ENCODE data around the gene ASTN1. TPM values are rescaled to one million over a fixed set of nuclear protein-coding genes. Genes with fewer than 3 reads are reported as not detected.

The ASTN1 gene
- polyA plus RNA-seq, 1 of the 3 experiments (the other 2 are of a cell fraction), result 0.13 TPM

- TF ChIP-seq, protein P1, sequence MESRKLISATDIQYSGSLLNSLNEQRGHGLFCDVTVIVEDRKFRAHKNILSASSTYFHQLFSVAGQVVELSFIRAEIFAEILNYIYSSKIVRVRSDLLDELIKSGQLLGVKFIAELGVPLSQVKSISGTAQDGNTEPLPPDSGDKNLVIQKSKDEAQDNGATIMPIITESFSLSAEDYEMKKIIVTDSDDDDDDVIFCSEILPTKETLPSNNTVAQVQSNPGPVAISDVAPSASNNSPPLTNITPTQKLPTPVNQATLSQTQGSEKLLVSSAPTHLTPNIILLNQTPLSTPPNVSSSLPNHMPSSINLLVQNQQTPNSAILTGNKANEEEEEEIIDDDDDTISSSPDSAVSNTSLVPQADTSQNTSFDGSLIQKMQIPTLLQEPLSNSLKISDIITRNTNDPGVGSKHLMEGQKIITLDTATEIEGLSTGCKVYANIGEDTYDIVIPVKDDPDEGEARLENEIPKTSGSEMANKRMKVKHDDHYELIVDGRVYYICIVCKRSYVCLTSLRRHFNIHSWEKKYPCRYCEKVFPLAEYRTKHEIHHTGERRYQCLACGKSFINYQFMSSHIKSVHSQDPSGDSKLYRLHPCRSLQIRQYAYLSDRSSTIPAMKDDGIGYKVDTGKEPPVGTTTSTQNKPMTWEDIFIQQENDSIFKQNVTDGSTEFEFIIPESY (IDR thresholded peaks at IDR 0.05; ENCODE audit: borderline replicate concordance, low read depth), result no peak
Measured at GRCh38 chr1:176993587-176993986, 170.9 kb downstream of the ASTN1 start (continued).

DNA sequence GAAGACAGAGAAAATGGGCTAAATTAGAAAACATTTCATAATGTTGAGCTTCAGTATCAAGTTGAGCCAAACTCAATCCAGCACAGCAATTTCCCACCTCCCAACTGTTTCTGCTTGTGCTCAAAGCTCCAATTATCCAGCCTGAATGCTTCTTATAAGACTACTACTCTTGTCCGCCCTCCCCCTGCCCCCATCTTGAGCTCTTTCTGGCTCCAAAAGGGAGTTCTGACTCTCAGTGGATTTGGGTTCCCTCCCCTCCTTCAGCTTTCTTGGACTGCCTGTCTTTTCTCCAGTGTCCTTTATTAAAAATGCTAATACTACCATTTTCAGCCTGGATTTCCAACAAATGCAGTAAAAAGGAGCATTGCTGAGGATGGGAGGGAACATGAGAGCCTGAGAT lies 174.8 kb downstream of the ASTN1 start:
- H3K9ac ChIP-seq, result no peak overlapping the region
- peaks cover 0 to 3% of the 10 kb centered on the region in 2 experiments; a peak in 2 of 4 replicates for H3K4me1 ChIP-seq (ENCODE audit: control insufficient read depth in 1 of 2, insufficient read depth in 2 of 2, low read depth in 1 of 2, low read length in 1 of 2)
- no peak overlapping the region for H3K4me3 ChIP-seq (ENCODE audit: low read depth in 2 of 2, low read length in 1 of 2)
- peak overlapping the region in 1 of 2 experiments; percentile 11; a peak in 1 of 4 replicates for H3K27ac ChIP-seq (ENCODE audit: low read depth in 2 of 2, low read length in 1 of 2)
- TF ChIP-seq REST (IDR thresholded peaks at IDR 0.05; ENCODE audit: low read depth, low read length), result no peak
- TF ChIP-seq, protein P2, sequence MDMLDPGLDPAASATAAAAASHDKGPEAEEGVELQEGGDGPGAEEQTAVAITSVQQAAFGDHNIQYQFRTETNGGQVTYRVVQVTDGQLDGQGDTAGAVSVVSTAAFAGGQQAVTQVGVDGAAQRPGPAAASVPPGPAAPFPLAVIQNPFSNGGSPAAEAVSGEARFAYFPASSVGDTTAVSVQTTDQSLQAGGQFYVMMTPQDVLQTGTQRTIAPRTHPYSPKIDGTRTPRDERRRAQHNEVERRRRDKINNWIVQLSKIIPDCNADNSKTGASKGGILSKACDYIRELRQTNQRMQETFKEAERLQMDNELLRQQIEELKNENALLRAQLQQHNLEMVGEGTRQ (IDR thresholded peaks at IDR 0.05; ENCODE audit: borderline replicate concordance, low read depth, low read length), result no peak
- TF ChIP-seq FOXJ3 (CRISPR knock-in tag; IDR thresholded peaks at IDR 0.05), result no peak
- no peak for TF ChIP-seq NFIC (IDR thresholded peaks at IDR 0.05; ENCODE audit: borderline replicate concordance)
- TF ChIP-seq RAD21 (IDR thresholded peaks at IDR 0.05; ENCODE audit: low read length), result no peak
- TF ChIP-seq ELF1 (IDR thresholded peaks at IDR 0.05), result no peak
- no peak for TF ChIP-seq SIN3A (IDR thresholded peaks at IDR 0.05; ENCODE audit: borderline replicate concordance, low read depth, low read length)
- no peak for TF ChIP-seq PBX3 (IDR thresholded peaks at IDR 0.05)
- TF ChIP-seq TCF12 (IDR thresholded peaks at IDR 0.05), result no peak
- no peak for TF ChIP-seq POLR2AphosphoS5 (IDR thresholded peaks at IDR 0.05; ENCODE audit: low read depth, low read length)
- TF ChIP-seq TAF1 (IDR thresholded peaks at IDR 0.05; ENCODE audit: borderline replicate concordance, low read depth, low read length), result no peak
- no peak for TF ChIP-seq EP300 (IDR thresholded peaks at IDR 0.05; ENCODE audit: borderline replicate concordance in 1 of 2, low read depth in 1 of 2, low read length in 1 of 2)
- TF ChIP-seq GABPA (IDR thresholded peaks at IDR 0.05; ENCODE audit: low read depth), result no peak
- no peaks in the 10 kb centered on the region for H3K9me3 ChIP-seq
- no peaks in the 10 kb centered on the region for H3K79me2 ChIP-seq (ENCODE audit: insufficient read depth)
- H3F3A ChIP-seq (replicated peaks; ENCODE audit: insufficient read depth), result no peaks in the 10 kb centered on the region
- 38% methylated on average over 1 of the region's 1 CpG for WGBS (ENCODE audit: low lambda C conversion rate)
- H2AFZ ChIP-seq (ENCODE audit: low read depth), result no peak overlapping the region
- POLR2A ChIA-PET, result no interaction called here
- H4K20me1 ChIP-seq (ENCODE audit: insufficient read depth), result no peaks in the 10 kb centered on the region
- H3K4me2 ChIP-seq, result no peak overlapping the region
- no peak for DNase-seq
- CTCF ChIA-PET, result interaction anchor here (0.8 to 1.4 kb wide), 3 partner anchors 35 to 192 kb away, joined by 3 to 5 read pairs (median 4); no protein-coding TSS in a partner anchor
- no peaks in the 10 kb centered on the region for H3K9me2 ChIP-seq
- H3K27me3 ChIP-seq (ENCODE audit: insufficient read depth), result no peaks in the 10 kb centered on the region
- no peaks in the 10 kb centered on the region for H3K36me3 ChIP-seq (replicated peaks in 1 of 2; ENCODE audit: control insufficient read depth in 1 of 2, insufficient read depth in 2 of 2, low read length in 1 of 2)
